A549 (cell line): ENCODE results near the gene FGR. TPM values are rescaled to one million over a fixed set of nuclear protein-coding genes. Genes with fewer than 3 reads are reported as not detected.

Source experiments
- ATAC-seq, 2 experiments: fragments of 200-7000 bp in 1 of 2; fragments of >200 bp in 1 of 2; cut with Nextera tagmentation in 1 of 2; cut with Tn5 transposase in 1 of 2; 3 replicates each; pipeline versions ENCODE4 v1.8.0 to v1.9.1; 2018 to 2020; ENCODE audit warnings: mild to moderate bottlenecking in 1 of 2, moderate library complexity in 1 of 2
- CTCF ChIA-PET: fragments of 300-600 bp; sonication (Branson Sonifier 250); formaldehyde crosslinking; extraction: SDS; loops from one replicate; lab custom pipeline; 2021; ENCODE audit warnings: antibody characterized with exemption, inconsistent platforms; lab: Yijun Ruan, JAX
- POLR2A ChIA-PET: fragments of 350-600 bp; formaldehyde crosslinking; extraction: SDS; loops from one replicate; lab custom pipeline; 2021; ENCODE audit warnings: antibody characterized with exemption, inconsistent platforms; lab: Yijun Ruan, JAX
- DNase-seq, 2 experiments: peaks; one replicate each; pipeline versions ENCODE4 v3.0.0 to v3.0.0-alpha.2; 2011 to 2016; ENCODE audit warnings: low read depth in 1 of 2, low spot score in 1 of 2
- FAIRE-seq: peaks from 2 replicates; lab custom pipeline; 2011; peaks lifted over from hg19 to GRCh38; lab: Jason Lieb, UNC
- H3K27ac ChIP-seq, 2 experiments: fragments of >200 bp; sonication (Bioruptor Twin); formaldehyde crosslinking; 3 replicates each; pipeline ENCODE4 v1.5.1; 2016 to 2017
- H3K4me1 ChIP-seq: fragments of >200 bp; sonication (Bioruptor Twin); formaldehyde crosslinking; 3 replicates; pipeline ENCODE4 v1.6.1; 2016
- H3K4me2 ChIP-seq: fragments of >200 bp; sonication (Bioruptor Twin); formaldehyde crosslinking; 3 replicates; pipeline ENCODE4 v1.6.1; 2016
- H3K4me3 ChIP-seq: fragments of >200 bp; sonication (Bioruptor Twin); formaldehyde crosslinking; 3 replicates; pipeline ENCODE4 v1.5.1; 2016
- H3K9me3 ChIP-seq: fragments of >200 bp; sonication (Bioruptor Twin); formaldehyde crosslinking; 3 replicates; pipeline ENCODE4 v1.6.1; 2016
- BHLHE40 ChIP-seq: IDR thresholded peaks from 2 replicates; pipeline ENCODE4 v1.6.1; 2012; ENCODE audit warnings: low read depth, low read length, inconsistent platforms
- CEBPB ChIP-seq, 2 experiments: fragments of >200 bp in 1 of 2; sonication (Bioruptor Twin) in 1 of 2; formaldehyde crosslinking in 1 of 2; IDR thresholded peaks; 2 replicates each; pipeline ENCODE4 v1.6.1; 2012 to 2016
- CHD2 ChIP-seq: fragments of 150-350 bp; IDR thresholded peaks from 2 replicates; pipeline ENCODE4 v1.6.1; 2014; ENCODE audit warnings: low read length; ENCODE audit not compliant: partially characterized antibody
- CTCF ChIP-seq: fragments of >200 bp; sonication (Bioruptor Twin); formaldehyde crosslinking; IDR thresholded peaks from 3 replicates; pipeline ENCODE4 v1.5.1; 2016
- E2F6 ChIP-seq: IDR thresholded peaks from 2 replicates; pipeline ENCODE4 v1.6.1; 2012; ENCODE audit warnings: low read depth, borderline replicate concordance
- EP300 ChIP-seq, 2 experiments: fragments of >200 bp; sonication (Bioruptor Twin); formaldehyde crosslinking; IDR thresholded peaks; 2 replicates in 1 of 2; 3 replicates in 1 of 2; pipeline ENCODE4 v1.6.1; 2016 to 2017
- FOSB ChIP-seq: fragments of 250-450 bp; sonication (Bioruptor Pico); IDR thresholded peaks from 2 replicates; pipeline ENCODE4 v1.5.0; 2020; ENCODE audit warnings: mild to moderate bottlenecking, moderate library complexity
- FOXS1 ChIP-seq: fragments of 250-450 bp; sonication (Bioruptor Pico); IDR thresholded peaks from 2 replicates; pipeline ENCODE4 v1.5.0; 2020; ENCODE audit warnings: mild to moderate bottlenecking, moderate library complexity
- HEYL ChIP-seq: fragments of 250-450 bp; sonication (Bioruptor Pico); IDR thresholded peaks from 2 replicates; pipeline ENCODE4 v1.8.0; 2021; ENCODE audit warnings: mild to moderate bottlenecking, moderate library complexity
- HOXB13 ChIP-seq: fragments of 250-450 bp; sonication (Bioruptor Pico); IDR thresholded peaks from 2 replicates; pipeline ENCODE4 v1.5.0; 2020; ENCODE audit warnings: low read depth, mild to moderate bottlenecking, moderate library complexity
- JUNB ChIP-seq: fragments of >200 bp; sonication (Bioruptor Twin); formaldehyde crosslinking; IDR thresholded peaks from 2 replicates; pipeline ENCODE4 v1.6.1; 2016
- KDM5A ChIP-seq: fragments of 200-600 bp; sonication (generic); IDR thresholded peaks from 2 replicates; pipeline ENCODE4 v1.6.1; 2016; ENCODE audit warnings: antibody characterized with exemption, mild to moderate bottlenecking
- MAZ ChIP-seq: fragments of 150-350 bp; IDR thresholded peaks from 2 replicates; pipeline ENCODE4 v1.6.1; 2014; ENCODE audit warnings: antibody characterized with exemption, low read depth, low read length, borderline replicate concordance
- PBX3 ChIP-seq: IDR thresholded peaks from 2 replicates; pipeline ENCODE4 v1.6.1; 2012
- PHF8 ChIP-seq: fragments of 200-600 bp; sonication (generic); IDR thresholded peaks from 2 replicates; pipeline ENCODE4 v1.6.1; 2016; ENCODE audit warnings: low read depth, mild to moderate bottlenecking, antibody characterized with exemption, moderate library complexity, borderline replicate concordance
- POLR2A ChIP-seq: IDR thresholded peaks from 2 replicates; pipeline ENCODE4 v1.6.1; 2012; ENCODE audit warnings: mild to moderate bottlenecking, low read length
- RAD21 ChIP-seq, 2 experiments: fragments of >200 bp in 1 of 2; sonication (Bioruptor Twin) in 1 of 2; formaldehyde crosslinking in 1 of 2; IDR thresholded peaks in 1 of 2; conservative IDR thresholded peaks in 1 of 2; 2 replicates in 1 of 2; 3 replicates in 1 of 2; pipeline ENCODE4 v1.6.1; 2012 to 2018; ENCODE audit warnings: inconsistent platforms in 1 of 2
- RARB ChIP-seq: fragments of 250-450 bp; sonication (Bioruptor Pico); IDR thresholded peaks from 2 replicates; pipeline ENCODE4 v1.8.0; 2021; ENCODE audit warnings: mild to moderate bottlenecking, moderate library complexity
- REST ChIP-seq: fragments of 200-600 bp; sonication (generic); IDR thresholded peaks from 2 replicates; pipeline ENCODE4 v1.6.1; 2016; ENCODE audit warnings: antibody characterized with exemption, mild to moderate bottlenecking, moderate library complexity
- SREBF2 ChIP-seq: fragments of 450-650 bp; IDR thresholded peaks from 2 replicates; pipeline ENCODE4 v1.6.1; 2014; ENCODE audit warnings: mild to moderate bottlenecking, moderate library complexity
- TFCP2L1 ChIP-seq: fragments of 250-450 bp; sonication (Bioruptor Pico); IDR thresholded peaks from 2 replicates; pipeline ENCODE4 v1.5.0; 2021; ENCODE audit warnings: mild to moderate bottlenecking
- USF2 ChIP-seq: fragments of 450-650 bp; IDR thresholded peaks from 2 replicates; pipeline ENCODE4 v1.6.1; 2014; ENCODE audit warnings: antibody characterized with exemption
- ZSCAN20 ChIP-seq: fragments of 250-450 bp; sonication (Bioruptor Pico); IDR thresholded peaks from 2 replicates; pipeline ENCODE4 v1.8.0; 2022; ENCODE audit warnings: mild to moderate bottlenecking, moderate library complexity
- WGBS: methylation state at CpG from one replicate; pipeline ENCODE4 v1.1.6; 2017; ENCODE audit errors: missing lambda C conversion rate; 5-methylcytosine and 5-hydroxymethylcytosine counted together
- polyA plus RNA-seq, 4 experiments: library from polyadenylated mRNA; depleted of rRNA in 3 of 4; stranded (reverse); fragments of >200 nt; fragmentation: RNase III in 1 of 4; extraction: RNeasy Plus Mini Kit Qiagen cat#74134 plus additional on column Dnase treatment in 1 of 4; gene quantifications; 2 replicates in 3 of 4; 3 replicates in 1 of 4; pipeline ENCODE4 v1.2.3, GENCODE V29; 2011 to 2017

The FGR gene
- polyA plus RNA-seq, 2 of the 4 experiments (the other 2 are of a cell fraction) = not detected

GRCh38 chr1:27672750-27673112 is 37.7 kb upstream of the FGR start:
- H3K9me3 ChIP-seq = no peaks in the 10 kb centered on the region
- ChIA-PET POLR2A (interaction anchor here (1.2 to 1.4 kb wide), 2 partner anchors 53 to 158 kb away, joined by 5 to 6 read pairs; partner anchors contain the start of genes FAM76A and PPP1R8), CTCF (interaction anchor here (0.6 to 1.4 kb wide), 3 partner anchors 11 to 158 kb away, joined by 3 to 4 read pairs (median 4); partner anchors contain the start of genes FAM76A and PPP1R8)
- TF ChIP-seq MAZ = no peak
- no peak for TF ChIP-seq CHD2
- TF ChIP-seq E2F6 = no peak
- TF ChIP-seq FOXS1 = no peak
- no peak for TF ChIP-seq ZSCAN20 (CRISPR knock-in tag)
- no peak for TF ChIP-seq KDM5A
- no peak for TF ChIP-seq REST
- TF ChIP-seq HOXB13 (CRISPR knock-in tag) = no peak
- TF ChIP-seq TFCP2L1 (CRISPR knock-in tag) = no peak
- FAIRE-seq (no peak), DNase-seq (no peak), ATAC-seq (0 out of 6 replicates have a peak, but pooled peaks of 1 of the 2 experiments have one; percentile 4)
- peak overlapping the region; percentile 13 to 79; a peak in 4 of 6 replicates for H3K27ac ChIP-seq
- peaks cover 22% of the 10 kb centered on the region; the same call in 1 of the 3 replicates for H3K4me1 ChIP-seq
- H3K4me2 ChIP-seq = peak overlapping the region; percentile 70
- peak overlapping the region; percentile 21 for H3K4me3 ChIP-seq

GRCh38 chr1:27671964-27672749 is 37.2 kb upstream of the FGR start, which contains the start of gene IFI6:
Gene IFI6, minus strand, starts transcription at chr1:27672192. Its CDS starts 2,878 bp downstream, at chr1:27669314.
- FAIRE-seq = no peak
- 1% methylated on average over 10 of the region's 10 CpGs for WGBS
- ChIA-PET CTCF (interaction anchor here (0.5 to 1.4 kb wide), 5 partner anchors 8 to 159 kb away, joined by 3 to 4 read pairs (median 3); partner anchors contain the start of genes FAM76A and PPP1R8), POLR2A (interaction anchor here (1.2 to 1.4 kb wide), 2 partner anchors 53 to 159 kb away, joined by 5 to 6 read pairs; partner anchors contain the start of genes FAM76A and PPP1R8)
- DNase-seq = peak; percentile 86 to 88
- Histone ChIP-seq H3K27ac (peak within 1 kb of the TSS; percentile 13 to 79; a peak in 5 of 6 replicates), H3K9me3 (no peaks in the 10 kb centered on the region), H3K4me2 (peak within 1 kb of the TSS; percentile 70), H3K4me3 (peak within 1 kb of the TSS; percentile 21), H3K4me1 (peaks cover 22% of the 10 kb centered on the region; the same call in 1 of the 3 replicates)
- peak; percentile 94 to 98 for ATAC-seq
- TF ChIP-seq RARB (CRISPR knock-in tag) = no peak
- no peak for TF ChIP-seq JUNB
- no peak for TF ChIP-seq BHLHE40
- TF ChIP-seq RAD21 (conservative IDR thresholded peaks at IDR 0.05 in 1 of 2, IDR thresholded peaks at IDR 0.05 in 1 of 2) = peak in 1 of 2 experiments; percentile 13; a peak in 1 of 5 replicates
- no peak for TF ChIP-seq PHF8
- no peak for TF ChIP-seq SREBF2
- TF ChIP-seq EP300 (IDR thresholded peaks at IDR 0.05) = no peak
- no peak for TF ChIP-seq CTCF
- TF ChIP-seq CEBPB (IDR thresholded peaks at IDR 0.05) = no peak
- no peak for TF ChIP-seq HEYL (CRISPR knock-in tag)
- no peak for TF ChIP-seq REST
- TF ChIP-seq FOSB (CRISPR knock-in tag) = no peak
- peak; percentile 20 for TF ChIP-seq POLR2A
- TF ChIP-seq PBX3 = 0 out of 2 replicates have a peak, but pooled peaks have one; percentile 11
- 0 out of 2 replicates have a peak, but pooled peaks have one; percentile 24 for TF ChIP-seq USF2
